NCI-H82 treated with DMSO at 0.1 percent for 48 hours (cell line): ENCODE measurements around the gene IKZF3.
A peak's percentile ranks its signal among the peaks of the same experiment; 100 is the strongest.

Source experiments
- DNase-seq: peaks from one replicate; lab custom pipeline; 2025; ENCODE audit not compliant: unreplicated experiment; lab: John Stamatoyannopoulos, UW

IKZF3 gene

GRCh38 chr17:39818358-39819000, 45.6 kb downstream of the IKZF3 start:
- no peak for DNase-seq

- DNase-seq, result no peak
Observed at GRCh38 chr17:39816272-39816671, 47.8 kb downstream of the IKZF3 start.

GRCh38 chr17:39814497-39814896, 49.6 kb downstream of the IKZF3 start:
- DNase-seq, result no peak

- DNase-seq, result no peak
Observed at GRCh38 chr17:39813631-39814030, 50.5 kb downstream of the IKZF3 start.

GRCh38 chr17:39812466-39812865, 51.6 kb downstream of the IKZF3 start:
- DNase-seq, result no peak

- DNase-seq, result no peak
Observed at GRCh38 chr17:39810939-39811728, 53.0 kb downstream of the IKZF3 start.

GRCh38 chr17:39809221-39809620, 54.9 kb downstream of the IKZF3 start:
- DNase-seq, result peak; percentile 84

- no peak for DNase-seq
Observed at GRCh38 chr17:39808409-39808997, 55.6 kb downstream of the IKZF3 start.

- no peak for DNase-seq
Observed at GRCh38 chr17:39804839-39805238, 59.3 kb downstream of the IKZF3 start.

GRCh38 chr17:39801055-39801454, 63.1 kb downstream of the IKZF3 start:
- DNase-seq, result peak; percentile 67

- no peak for DNase-seq
Observed at GRCh38 chr17:39800540-39800939, 63.6 kb downstream of the IKZF3 start.

GRCh38 chr17:39799395-39799794, 64.7 kb downstream of the IKZF3 start:
- DNase-seq, result no peak

- no peak for DNase-seq
Observed at GRCh38 chr17:39794249-39794970, 69.7 kb downstream of the IKZF3 start.

- DNase-seq, result no peak
Observed at GRCh38 chr17:39793301-39793872, 70.7 kb downstream of the IKZF3 start.

GRCh38 chr17:39792526-39793221, 71.4 kb downstream of the IKZF3 start:
- DNase-seq, result no peak

GRCh38 chr17:39791111-39791992, 72.8 kb downstream of the IKZF3 start:
- no peak for DNase-seq

GRCh38 chr17:39787743-39788484, 76.2 kb downstream of the IKZF3 start:
- no peak for DNase-seq

GRCh38 chr17:39787041-39787440, 77.1 kb downstream of the IKZF3 start:
- DNase-seq, result no peak

GRCh38 chr17:39782980-39783379, 81.1 kb downstream of the IKZF3 start:
- DNase-seq, result no peak
